HG02623 (cell line): Measurements from ENCODE around the gene SSTR4.
"Not testable (repeated sequence)": the region's sequence is repeated elsewhere in the genome, so short reads cannot be mapped to it uniquely, and the experiment has no call there.

Source experiments
- ATAC-seq: cut with Tn5 transposase; IDR thresholded peaks from one replicate; pipeline ENCODE4 v1.9.1; 2021; ENCODE audit warnings: moderate library complexity; ENCODE audit not compliant: unreplicated experiment

Gene SSTR4

DNA sequence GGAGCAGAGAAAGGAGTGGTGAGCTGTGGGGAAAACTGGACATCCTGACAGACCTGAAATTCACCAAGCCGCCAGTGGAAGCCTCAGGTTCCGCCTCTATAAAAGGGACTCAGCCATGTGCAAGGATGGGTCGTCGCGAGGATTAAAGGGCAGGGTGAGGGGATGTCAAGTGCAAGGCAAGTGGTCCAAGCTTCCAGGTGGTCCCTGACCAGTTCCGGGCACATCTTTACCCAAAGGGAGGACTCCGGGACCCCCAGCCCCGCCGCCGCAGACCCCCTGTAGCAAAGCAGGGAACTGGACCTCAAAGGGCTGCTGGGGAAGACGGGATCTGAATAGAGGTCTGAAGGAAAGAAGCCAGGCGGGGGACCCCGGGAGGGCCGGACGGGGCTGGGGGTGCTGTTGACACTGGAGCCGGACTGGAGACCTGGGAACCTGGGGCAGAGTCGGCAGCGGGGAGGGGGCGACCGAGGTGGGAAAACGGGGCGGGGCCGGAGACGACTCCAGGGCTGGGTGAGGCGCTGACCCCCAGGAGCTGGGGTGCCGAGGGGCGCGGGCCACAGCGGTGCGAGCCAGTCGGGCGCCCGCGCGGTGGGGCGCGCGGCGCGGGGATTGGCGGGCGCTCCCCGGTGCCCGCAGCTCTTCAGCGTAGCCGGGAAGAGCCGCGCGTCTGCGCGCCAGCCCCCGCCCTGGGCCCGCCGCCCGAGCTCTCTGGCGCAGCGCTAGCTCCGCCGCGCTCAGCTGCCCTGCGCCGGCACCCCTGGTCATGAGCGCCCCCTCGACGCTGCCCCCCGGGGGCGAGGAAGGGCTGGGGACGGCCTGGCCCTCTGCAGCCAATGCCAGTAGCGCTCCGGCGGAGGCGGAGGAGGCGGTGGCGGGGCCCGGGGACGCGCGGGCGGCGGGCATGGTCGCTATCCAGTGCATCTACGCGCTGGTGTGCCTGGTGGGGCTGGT, at the start of gene SSTR4:
Gene SSTR4, plus strand, starts transcription at position 592 of the 951 bp plus-strand sequence. Its CDS starts 172 bp downstream, at position 764.
- no peak for ATAC-seq

GRCh38 chr20:22986601-22987000, 48.5 kb upstream of the SSTR4 start:
- ATAC-seq = no peak

GRCh38 chr20:22991424-22991823, 43.7 kb upstream of the SSTR4 start:
- ATAC-seq = not testable (repeated sequence)

GRCh38 chr20:22993823-22994222, 41.3 kb upstream of the SSTR4 start:
- no peak for ATAC-seq

DNA sequence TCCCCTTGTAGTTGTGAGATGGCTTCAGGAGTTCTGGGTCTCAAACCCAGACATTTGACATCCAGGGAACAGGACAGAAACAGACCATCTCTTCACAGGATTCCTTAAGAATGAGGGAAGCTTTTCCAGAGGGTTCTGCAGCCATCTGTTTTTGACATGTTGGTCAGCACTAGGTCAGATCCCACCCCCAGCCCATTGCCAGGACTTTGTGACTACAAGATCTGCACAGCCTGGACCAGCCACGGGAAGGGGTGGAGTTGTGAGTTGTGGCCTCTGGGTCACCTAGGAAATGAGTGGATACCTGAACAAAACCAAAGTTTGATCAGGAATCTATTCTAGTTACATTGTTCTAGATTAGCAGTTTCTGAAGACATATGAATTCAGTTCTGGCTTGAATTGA, 39.2 kb upstream of the SSTR4 start:
- no peak for ATAC-seq

DNA sequence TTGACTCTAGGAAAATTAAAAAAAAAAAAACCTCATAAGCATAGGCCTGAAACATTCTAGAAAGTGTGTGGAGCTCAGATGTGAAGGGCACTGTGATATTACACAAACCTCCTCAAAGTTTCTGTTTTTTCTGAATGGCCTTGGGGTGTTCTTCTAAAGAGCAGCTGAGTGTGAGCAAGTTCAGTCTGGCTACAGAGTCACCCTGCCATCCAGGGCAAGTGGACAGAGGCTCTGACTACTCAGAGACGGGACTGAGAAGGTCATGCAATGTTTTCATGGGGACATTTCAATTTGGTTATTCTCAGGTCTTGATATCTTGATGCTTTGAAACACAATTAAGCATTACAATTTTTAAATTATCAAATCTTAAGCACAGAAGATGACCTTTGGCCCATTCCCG, 36.6 kb upstream of the SSTR4 start:
- no peak for ATAC-seq

DNA sequence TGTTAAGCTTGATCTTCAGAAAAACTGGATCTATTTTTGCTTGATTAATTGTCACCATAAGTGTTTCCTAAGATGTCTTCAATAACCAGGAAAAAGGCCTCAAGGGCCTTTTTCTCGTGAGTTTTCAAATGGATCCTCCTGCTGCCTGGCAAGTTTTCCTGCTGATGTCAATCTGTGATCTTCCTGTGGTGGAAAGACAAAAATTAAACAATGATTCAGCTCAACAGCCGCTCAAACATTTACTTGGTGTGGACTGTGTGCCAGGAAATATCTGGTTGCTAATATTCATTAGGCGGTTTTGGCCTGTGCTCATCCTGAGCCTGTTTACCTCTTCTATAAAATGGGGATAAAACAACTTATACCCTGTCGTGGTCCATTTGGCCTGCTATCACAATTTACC, 35.4 kb upstream of the SSTR4 start:
- no peak for ATAC-seq

- ATAC-seq = no peak
Observed at GRCh38 chr20:23000232-23000947, 34.7 kb upstream of the SSTR4 start.

DNA sequence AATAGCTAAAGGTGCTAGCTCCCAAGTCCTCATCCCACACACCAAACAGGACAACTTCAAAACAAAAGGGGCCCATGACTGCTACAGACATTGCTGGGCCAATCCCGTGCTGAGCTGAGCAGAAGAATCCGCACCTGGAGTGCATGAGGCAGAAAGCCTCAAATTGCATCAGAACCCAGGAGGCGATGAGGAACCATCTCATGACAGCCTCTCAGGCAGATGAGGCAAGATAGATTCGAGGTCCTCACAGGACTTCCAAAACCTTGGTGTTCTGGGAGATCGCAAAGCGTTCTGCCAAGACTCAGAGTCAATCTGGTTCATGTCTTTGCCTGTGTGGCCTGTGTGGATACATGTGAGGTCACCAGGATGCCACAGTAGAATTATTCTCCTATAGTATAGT, 32.8 kb upstream of the SSTR4 start:
- ATAC-seq = no peak

- ATAC-seq = no peak
Observed at GRCh38 chr20:23003077-23003635, 32.0 kb upstream of the SSTR4 start.

DNA sequence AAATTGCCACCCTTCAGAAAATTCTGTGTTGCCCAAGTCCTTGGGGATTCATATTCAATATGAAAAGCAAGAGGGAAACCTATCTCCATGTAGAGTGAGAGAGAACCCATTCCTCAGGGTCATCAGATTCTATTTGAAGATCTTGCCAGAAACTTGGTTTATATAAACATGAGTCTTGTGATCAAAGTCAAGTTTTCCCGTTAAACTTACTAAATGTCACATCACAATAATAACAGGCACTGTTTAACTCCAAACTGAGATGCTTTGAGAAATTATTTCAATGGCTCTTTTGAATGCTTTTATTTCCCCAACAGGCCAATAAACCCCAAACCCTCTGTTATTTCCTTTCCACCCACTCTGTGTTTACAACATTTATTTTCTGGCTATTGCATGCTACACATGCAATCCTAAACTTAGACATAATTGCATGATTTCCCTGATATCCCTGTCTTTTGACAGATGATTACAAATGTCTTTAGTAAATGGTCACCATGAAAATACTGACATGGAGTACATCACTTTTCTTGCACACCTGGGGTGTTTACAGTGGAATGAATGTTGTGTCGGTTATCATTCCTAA, 31.1 kb upstream of the SSTR4 start:
- no peak for ATAC-seq

GRCh38 chr20:23005776-23006175, 29.3 kb upstream of the SSTR4 start:
- ATAC-seq = no peak

DNA sequence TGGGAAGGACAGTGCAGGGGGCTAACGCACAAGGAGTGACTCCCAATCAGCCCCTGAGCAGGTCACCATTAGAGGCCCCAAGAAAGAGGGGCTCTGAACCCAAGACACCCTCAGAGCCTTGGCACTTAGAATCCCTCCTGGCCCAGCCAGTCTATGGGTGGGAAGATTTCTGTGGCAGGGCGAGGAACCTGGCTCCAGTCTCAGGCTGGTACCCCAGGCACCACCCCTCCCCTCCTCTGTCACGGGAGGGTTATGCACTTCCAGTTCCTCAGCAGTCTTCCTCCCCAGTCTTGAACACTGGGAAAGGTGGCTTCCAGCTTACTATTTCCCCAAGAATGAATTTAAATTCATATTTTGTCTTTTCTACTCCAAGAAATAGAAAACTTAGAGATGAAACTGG, 27.6 kb upstream of the SSTR4 start:
- no peak for ATAC-seq

- no peak for ATAC-seq
Observed at GRCh38 chr20:23007886-23008655, 27.0 kb upstream of the SSTR4 start.

DNA sequence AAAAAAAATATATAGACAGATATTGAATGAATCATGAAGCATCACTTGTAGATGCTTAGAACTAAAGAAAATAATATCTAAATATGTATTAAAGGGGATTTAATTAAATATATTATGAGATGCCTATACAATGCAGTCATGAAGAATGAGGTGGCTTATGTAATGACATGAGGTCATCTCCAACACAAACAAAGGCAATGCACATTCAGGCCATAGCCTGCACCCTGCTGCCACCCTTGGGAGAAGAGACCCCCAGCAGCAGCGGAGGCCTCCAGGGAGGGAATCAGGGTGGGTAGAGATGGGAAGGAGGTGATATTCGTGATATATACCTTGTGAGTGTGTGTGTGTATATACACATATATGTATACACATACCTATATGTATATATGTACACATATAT, 26.4 kb upstream of the SSTR4 start:
- ATAC-seq = no peak

GRCh38 chr20:23009636-23010035, 25.5 kb upstream of the SSTR4 start:
- ATAC-seq = no peak

DNA sequence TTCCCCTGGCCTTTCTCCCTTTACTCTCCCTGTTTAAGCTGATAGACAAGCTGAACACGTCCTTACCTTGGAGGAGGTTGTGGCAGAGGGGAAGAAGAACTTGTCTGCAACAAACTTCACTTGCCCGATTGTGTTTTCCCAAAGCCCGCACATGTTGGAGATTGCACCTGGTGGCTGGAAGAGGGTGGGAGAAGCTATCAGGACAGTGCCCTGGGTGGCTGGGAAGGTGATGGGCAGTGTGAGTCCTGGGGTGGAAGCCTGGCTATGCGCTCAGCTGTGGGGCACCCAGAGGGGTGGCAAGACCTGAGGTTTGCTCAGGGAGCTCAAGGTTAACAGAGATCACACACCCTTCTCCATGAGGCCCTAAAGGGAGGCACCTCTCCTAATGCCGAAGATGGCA, 25.0 kb upstream of the SSTR4 start:
- ATAC-seq = no peak

DNA sequence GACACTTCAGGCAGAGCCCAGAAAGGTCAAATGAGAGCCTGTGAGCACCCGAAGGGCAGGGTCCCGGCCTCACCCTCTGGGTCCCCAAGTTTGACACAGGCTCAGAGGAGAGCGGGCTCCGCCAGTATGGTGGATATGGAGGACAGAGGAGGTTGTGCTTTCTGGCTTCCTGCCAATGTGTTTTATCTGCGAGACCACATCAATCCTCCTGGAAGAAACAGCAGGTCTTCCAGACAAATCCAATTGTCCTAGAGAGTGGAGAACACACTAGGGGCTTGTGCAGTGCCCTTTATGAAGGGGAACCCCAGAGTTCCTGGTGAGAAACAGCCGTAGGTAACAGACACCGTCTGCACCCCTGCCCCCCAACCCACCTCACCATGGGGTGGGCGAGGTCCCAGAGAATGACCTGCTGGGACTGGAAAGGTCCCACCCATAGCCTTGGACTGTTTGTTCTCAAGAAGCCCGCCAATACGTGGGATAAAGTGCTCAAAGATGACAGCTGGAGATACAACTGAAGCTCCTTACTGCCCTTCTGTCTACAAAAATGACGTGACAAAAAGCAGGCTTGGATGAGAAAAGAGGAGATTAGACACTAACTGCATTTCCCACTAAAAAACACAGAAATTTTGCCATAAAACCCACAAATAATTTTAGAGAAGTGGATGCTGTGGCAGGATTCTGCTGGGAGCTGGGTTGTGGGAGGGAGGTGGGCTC, 23.9 kb upstream of the SSTR4 start:
- ATAC-seq = no peak

GRCh38 chr20:23013429-23013828, 21.7 kb upstream of the SSTR4 start:
- ATAC-seq = no peak

DNA sequence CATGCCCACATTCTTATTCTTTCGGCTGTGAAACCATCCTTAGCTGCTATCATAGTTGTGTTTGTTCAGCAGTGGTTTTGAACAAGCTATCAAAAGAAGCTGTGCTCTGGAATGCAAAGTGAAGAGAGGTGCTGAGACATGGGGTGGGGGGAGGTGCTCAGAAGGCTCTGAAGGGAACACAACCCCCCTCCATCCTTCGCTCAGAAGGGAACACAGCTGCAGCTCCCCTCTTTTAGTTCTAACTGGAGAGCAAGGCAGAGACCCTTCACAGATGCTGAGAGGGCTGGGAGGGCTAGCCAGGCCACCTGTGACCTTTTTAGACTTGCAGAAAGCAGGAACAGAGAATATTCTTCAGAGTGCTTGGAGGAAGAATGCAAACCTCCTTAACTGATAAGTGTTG, 17.6 kb upstream of the SSTR4 start:
- ATAC-seq = no peak
